ENCODE results near the gene NUP214.
"Not testable (repeated sequence)": the region's sequence is repeated elsewhere in the genome, so short reads cannot be mapped to it uniquely, and the experiment has no call there.

NUP214 gene

GRCh38 chr9:131116281-131117120 lies 8.9 kb upstream of the NUP214 start:
- DNase-seq = no peak

- no peak for DNase-seq
Measured at GRCh38 chr9:131117121-131117761, 8.1 kb upstream of the NUP214 start.

- DNase-seq = no peak
Measured at GRCh38 chr9:131117762-131118145, 7.6 kb upstream of the NUP214 start.

GRCh38 chr9:131119600-131119999 lies 5.8 kb upstream of the NUP214 start:
- no peak for DNase-seq

- DNase-seq = no peak
Measured at GRCh38 chr9:131120620-131121228, 4.7 kb upstream of the NUP214 start.

DNA sequence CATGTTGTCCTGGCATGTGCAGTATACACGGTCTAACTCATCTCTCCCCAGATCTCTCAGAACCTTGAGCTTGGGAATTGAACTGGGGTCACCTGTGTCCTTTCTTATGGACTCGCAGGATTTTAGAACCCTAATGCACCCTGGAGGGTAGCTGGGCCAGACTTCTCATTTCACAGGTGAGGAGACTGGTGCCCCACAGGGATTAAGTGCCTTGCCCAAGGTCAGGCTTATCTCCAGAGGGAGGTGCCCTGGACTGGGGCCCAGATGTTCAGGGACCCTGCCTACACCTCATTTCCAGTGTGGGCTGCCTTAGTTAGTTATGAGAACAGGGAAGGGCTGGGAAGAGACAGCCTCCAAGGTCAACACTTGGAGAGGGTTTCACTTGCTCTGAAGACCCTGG lies 4.0 kb upstream of the NUP214 start:
- no peak for DNase-seq

- no peak for DNase-seq
Measured at GRCh38 chr9:131122158-131122557, 3.2 kb upstream of the NUP214 start.

DNA sequence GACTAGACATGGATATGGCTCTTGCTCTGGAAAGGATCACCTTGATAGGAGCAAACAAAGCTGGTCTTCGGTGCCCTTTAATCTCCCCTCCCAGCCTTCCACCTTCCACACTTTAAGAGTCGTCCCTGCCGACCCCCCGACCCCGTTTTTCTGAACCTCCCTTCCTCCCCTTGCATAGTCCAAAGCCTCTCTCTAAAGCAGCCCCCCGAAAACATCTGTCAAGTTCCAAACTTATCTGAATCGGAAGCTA lies 423 bp upstream of the NUP214 start:
- DNase-seq = no peak

- no peak for DNase-seq
Measured at GRCh38 chr9:131126059-131126426, 657 bp downstream of the NUP214 start.

DNA sequence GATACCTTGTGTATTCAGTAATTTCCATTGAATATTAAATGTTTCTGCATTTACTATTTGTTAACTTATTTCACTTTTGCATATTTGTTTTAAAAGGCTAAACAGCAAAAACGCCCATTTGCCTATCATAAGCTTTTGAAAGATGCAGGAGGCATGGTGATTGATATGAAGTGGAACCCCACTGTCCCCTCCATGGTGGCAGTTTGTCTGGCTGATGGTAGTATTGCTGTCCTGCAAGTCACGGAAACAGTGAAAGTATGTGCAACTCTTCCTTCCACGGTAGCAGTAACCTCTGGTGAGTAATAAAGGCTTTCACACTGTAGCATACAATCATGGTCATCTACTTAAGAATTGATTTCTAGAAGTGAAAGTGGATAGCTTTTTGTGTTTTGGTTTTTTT lies 3.8 kb downstream of the NUP214 start:
- DNase-seq = no peak

GRCh38 chr9:131138676-131139075 lies 13.3 kb downstream of the NUP214 start:
- no peak for DNase-seq

DNA sequence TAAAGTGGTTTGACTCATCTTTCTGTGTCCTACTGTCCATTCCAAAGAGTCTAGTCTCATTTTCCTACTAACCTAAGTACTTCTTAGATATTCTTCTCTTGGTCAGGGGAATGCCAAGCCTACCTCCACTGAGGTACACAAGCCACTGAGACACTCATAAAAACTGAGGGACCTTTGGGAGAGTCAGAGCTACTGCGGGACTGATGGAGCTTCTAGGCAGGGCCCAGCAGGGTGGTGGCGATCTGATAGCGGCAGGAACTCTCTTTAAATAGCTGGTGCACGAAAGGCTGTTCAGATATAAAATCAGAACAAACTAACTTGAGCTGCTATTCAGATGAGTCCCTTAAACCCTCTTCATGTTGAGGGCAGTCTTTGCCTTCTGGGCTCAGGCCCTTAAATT lies 14.7 kb downstream of the NUP214 start:
- no peak for DNase-seq

DNA sequence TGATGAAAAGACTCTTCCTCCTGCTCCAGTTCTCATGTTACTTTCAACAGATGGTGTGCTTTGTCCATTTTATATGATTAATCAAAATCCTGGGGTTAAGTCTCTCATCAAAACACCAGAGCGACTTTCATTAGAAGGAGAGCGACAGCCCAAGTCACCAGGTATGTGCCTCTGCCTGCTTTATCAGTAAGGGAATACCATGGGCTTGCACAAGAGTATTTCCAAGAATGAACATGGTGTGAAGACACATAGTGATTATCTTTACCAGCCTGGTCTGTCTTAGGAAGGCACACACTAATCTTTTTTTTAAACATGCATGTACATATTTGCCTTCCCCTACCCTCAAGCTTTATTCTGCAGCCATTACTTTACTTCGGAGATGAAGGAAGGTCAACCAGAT lies 15.2 kb downstream of the NUP214 start:
- no peak for DNase-seq

GRCh38 chr9:131142160-131142559 lies 16.8 kb downstream of the NUP214 start:
- DNase-seq = no peak

DNA sequence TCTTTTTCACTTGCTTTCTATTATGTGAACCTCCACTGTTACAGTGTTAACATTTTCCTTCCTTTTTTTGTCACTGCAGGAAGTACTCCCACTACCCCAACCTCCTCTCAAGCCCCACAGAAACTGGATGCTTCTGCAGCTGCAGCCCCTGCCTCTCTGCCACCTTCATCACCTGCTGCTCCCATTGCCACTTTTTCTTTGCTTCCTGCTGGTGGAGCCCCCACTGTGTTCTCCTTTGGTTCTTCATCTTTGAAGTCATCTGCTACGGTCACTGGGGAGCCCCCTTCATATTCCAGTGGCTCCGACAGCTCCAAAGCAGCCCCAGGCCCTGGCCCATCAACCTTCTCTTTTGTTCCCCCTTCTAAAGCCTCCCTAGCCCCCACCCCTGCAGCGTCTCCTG lies 18.8 kb downstream of the NUP214 start:
- no peak for DNase-seq

DNA sequence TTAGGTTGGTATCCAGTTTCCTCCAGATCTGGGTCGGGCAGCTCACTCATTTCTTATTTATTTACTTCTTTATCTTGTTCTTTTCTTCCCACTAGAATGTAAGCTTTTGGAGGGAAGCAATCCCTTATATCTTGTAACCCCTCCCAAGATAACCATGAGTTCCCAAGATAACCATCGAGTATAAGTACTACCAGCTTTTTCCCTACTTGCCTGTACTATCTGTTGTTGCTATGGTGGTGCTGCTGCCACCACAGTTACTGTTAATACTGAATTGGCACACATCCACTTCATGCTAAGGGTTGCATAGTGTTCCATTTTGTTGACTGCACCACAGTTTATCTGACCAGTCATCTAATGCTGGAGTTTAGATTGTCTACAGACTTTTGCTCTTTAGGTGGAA lies 19.9 kb downstream of the NUP214 start:
- DNase-seq = no peak

- no peak for DNase-seq
Measured at GRCh38 chr9:131146186-131146585, 20.8 kb downstream of the NUP214 start.

DNA sequence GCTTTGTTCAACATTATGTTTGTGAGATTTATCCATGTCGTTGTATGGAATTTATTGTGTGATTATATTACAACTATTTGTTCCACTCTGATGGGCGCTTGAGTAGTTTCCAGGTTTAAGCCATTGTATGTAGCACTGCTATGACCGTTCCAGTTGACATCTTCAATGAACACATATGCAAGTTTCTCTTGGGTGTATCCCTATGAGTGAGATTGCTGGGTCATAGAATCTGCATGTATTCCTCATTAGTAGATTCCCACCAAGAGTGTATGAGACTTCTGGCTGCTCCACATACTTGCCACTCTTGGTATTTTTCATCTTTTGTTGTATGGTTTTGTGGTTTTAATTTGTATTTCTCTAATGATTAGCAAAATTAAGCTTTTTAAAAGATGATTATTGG lies 22.9 kb downstream of the NUP214 start:
- no peak for DNase-seq

GRCh38 chr9:131148966-131149687 lies 23.7 kb downstream of the NUP214 start:
- no peak for DNase-seq

DNA sequence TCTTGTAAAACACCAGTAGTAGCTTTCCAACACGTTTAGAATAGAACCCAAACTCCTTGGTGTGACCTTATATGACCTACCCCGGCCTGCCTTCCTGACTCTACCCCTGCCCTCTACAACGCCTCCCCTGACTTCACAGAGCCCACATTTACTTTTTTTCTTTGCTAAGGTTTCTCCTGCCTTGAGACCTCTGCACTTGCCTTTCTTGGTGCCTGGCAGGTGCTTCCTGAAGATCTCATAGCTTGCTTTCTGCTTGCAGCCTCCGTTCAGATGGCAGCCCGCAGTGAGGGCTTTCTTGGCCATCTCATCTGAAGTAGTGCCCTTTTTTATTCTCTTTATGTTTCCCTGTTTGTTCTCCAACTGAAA lies 24.3 kb downstream of the NUP214 start:
- DNase-seq = no peak

DNA sequence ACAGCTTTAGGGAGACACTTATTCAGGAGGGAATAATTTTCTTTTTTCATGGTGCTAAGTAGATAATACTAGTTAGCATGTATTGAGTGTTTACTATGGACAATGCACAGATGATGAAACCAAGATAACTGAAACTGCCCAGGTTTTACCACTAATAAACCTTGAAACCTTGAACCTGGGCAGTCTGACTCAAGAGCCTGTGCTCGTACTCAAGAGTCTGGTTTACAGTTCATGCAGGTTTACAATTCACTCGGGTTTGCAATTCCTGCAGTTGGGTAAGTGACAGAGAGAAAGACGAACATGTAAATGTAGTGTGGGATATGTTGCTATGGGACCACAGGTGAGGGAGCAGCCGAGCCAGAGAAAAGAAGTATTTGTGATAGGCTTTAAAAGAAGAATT lies 28.2 kb downstream of the NUP214 start:
- DNase-seq = no peak

DNA sequence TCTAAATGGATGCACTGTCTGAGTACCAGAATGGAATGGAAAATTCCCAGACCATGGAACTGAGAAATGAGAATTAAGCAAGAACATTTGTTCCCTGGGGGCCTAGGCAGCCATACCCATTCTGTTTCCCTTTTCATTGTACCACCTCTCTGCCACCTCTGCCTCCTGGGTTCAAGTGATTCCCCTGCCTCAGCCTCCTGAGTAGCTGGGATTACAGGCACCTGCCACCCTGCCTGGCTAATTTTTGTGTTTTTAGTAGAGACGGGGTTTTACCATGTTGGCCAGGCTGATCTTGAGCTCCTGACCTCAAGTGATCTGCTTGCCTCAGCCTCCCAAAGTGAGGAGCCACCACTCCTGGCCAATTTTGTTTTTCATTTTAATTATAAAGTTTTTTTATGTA lies 33.3 kb downstream of the NUP214 start:
- DNase-seq = not testable (repeated sequence)

GRCh38 chr9:131160416-131161112 lies 35.2 kb downstream of the NUP214 start:
- DNase-seq = no peak
